GM12872 (cell line): Measurements from ENCODE around the gene SNAPC2.

Source experiments
- TF ChIP-seq, protein P1 (sequence below): IDR thresholded peaks from 3 replicates; pipeline ENCODE4 v1.5.1; 2011; ENCODE audit warnings: low read depth, mild to moderate bottlenecking, low read length, moderate library complexity; ENCODE audit not compliant: insufficient read depth

The SNAPC2 gene, protein sequence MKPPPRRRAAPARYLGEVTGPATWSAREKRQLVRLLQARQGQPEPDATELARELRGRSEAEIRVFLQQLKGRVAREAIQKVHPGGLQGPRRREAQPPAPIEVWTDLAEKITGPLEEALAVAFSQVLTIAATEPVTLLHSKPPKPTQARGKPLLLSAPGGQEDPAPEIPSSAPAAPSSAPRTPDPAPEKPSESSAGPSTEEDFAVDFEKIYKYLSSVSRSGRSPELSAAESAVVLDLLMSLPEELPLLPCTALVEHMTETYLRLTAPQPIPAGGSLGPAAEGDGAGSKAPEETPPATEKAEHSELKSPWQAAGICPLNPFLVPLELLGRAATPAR

DNA sequence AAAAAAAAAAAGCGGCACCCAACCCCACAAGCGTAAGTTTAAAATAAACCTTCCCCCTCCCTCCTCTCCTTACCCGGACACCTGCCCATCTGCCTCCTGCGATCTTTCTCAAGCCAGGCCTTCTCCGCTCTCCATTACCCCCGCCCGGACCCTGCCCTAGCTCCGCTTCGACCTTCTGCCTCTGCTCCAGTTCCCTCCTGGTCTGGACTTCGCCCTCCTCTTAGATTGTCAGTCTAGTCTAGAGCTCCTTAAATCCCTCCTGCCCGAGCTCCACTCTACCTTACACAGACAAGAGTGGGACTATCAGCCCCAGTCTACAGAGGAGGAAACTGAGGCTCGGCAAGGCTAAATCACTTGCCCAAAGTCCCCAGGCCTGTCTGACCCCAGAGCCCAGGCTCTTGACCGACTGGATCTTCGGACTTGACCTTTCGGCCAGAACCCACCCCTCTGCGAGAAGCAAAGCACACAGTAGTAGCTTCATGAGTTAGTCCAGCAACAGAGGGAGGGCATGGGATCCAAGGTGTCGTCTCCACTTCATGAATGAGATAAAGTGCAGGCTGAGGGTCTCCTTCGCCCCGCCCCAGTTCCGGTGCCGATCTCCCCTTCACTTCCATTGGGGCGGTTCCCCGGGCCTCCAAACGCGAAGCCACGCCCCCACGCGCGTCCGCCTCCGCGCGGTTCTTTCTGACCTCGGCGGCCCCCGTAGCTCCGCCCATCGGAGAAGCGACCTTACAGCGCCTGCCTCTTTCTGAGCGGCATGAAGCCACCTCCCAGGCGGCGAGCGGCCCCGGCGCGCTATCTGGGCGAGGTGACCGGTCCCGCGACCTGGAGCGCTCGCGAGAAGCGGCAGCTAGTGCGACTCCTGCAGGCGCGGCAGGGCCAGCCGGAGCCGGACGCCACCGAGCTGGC, at the start of gene SNAPC2:
SNAPC2 (plus strand) TSS at position 729 of the 909 bp plus-strand sequence; CDS start at position 758, 29 bp downstream.
- TF ChIP-seq, protein P1, sequence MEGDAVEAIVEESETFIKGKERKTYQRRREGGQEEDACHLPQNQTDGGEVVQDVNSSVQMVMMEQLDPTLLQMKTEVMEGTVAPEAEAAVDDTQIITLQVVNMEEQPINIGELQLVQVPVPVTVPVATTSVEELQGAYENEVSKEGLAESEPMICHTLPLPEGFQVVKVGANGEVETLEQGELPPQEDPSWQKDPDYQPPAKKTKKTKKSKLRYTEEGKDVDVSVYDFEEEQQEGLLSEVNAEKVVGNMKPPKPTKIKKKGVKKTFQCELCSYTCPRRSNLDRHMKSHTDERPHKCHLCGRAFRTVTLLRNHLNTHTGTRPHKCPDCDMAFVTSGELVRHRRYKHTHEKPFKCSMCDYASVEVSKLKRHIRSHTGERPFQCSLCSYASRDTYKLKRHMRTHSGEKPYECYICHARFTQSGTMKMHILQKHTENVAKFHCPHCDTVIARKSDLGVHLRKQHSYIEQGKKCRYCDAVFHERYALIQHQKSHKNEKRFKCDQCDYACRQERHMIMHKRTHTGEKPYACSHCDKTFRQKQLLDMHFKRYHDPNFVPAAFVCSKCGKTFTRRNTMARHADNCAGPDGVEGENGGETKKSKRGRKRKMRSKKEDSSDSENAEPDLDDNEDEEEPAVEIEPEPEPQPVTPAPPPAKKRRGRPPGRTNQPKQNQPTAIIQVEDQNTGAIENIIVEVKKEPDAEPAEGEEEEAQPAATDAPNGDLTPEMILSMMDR: no peak

DNA sequence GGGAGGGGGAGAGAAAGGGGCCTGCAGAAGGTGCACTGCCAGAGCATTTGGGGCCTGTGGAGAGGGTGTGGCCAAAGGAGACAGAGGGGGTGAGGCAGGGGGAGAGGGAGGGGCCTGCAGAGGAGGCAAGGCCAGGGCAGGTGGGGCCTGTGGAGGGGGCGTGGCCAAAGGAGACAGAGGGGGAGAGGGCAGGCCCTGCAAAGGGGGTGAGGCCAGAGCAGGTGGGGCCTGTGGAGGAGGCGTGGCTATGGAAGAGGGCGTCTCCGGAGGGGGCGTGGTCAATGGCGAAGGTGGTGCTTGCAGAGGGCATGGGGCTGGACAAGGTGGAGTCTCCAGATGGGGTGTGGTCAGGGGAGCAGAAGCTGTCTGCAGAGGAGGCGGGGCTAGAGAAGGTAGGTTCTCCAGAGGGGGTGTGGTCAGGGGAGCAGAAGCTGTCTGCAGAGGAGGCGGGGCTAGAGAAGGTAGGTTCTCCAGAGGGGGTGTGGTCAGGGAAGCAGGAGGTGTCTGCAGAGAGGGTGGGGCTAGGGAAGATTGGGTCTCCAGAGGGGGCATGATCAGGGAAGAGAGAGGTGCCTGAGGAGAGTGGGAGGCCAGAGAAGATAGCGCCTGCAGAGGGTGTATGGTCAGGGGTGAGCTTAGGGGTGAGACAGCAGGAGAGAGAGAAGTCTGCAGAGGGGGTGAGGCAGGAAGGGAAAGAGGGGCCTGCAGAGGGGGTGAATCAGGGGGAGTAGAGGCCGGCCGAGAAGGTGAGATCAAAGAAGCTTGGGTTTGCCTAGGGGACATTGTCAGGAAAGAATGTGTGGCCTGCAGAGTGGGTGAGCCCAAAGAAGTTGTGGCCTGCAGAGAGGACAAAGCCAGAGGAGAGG, 49.3 kb upstream of the SNAPC2 start:
- TF ChIP-seq, protein P1: no peak

DNA sequence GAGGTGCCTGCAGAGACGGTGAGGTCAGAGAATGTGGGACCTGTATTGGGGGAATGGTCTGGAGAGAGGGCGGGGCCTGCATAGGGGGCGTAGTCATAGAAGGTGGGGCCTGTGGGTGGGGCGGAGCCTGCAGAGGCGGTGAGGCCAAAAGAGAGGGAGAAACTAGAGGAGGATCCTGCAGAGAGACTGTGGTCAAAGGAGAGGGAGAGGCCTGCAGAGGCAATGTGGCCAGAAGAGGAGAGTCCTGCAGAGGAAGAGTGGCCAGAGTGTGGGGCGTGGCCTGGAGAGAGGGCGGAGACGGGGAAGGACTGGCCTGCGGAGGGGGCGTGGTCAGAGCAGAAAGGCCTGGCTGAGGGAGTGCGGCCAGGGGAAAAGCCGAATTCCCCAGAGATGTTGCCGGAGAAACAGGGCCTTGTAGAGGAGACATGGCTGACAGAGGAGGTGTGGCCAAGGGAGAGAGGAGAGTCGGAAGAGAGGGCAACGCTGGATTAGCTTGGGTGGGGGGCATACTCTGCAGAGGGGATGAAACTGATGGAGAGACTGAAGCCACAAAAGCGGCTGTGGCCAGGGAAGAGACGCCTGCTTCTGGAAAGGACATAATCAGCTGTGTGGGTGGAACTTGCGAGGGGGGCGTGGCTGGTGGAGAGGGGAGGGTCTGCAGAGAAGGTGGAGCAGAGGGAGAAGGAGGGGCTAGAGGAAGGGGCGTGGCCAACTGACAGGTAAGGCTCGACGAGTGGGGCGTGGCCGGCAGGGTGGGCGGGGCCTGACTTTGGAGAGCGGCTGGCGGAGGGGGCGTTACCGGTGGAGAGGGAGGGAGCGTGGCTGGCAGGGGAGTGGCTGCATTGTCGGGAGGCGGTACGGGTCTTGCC, 48.5 kb upstream of the SNAPC2 start:
- TF ChIP-seq, protein P1: no peak

DNA sequence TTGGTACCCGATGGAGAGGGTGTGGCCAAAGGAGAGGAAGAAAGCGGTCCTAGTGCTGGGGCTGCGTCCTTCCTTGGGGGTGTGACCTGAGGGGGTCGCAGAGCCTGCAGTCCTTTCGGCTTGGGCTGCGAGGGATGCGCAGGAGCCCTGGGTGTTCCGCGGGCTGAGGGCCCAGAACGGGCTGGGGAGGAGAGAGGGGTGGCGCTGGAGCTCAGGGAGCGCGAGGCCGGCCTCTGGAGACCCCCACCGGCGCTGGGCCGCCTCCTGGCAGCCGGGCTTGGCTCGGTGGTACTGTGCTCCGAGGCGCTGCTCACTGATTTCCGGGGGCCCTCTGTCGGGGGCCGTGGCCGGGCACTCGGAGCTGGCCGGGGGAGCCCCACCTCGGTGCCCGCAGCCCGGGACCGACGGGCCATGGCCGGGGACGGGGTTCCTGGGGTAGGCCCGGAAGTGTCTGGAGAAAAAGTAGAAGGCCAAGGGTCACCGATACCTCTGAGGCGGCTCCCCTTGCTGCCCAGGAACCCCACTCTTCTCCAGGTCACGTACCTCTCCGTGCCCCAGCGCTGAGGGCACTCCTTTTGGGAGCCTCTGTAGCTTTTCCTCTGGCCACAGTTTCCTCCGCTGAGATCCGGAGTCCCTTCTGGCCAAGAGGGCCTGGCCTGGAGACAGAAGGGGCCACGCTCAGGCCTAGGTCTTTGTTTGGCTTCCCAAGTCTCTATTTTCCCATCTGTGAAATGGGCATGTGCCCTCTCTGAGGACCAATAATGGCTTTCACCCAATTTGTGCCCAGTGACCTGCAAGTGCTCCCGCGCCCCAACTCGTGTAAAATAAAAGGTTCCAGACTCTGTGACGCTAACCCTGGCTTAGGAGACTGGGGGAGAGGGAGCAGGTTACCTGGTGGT, 47.6 kb upstream of the SNAPC2 start:
- TF ChIP-seq, protein P1: no peak

DNA sequence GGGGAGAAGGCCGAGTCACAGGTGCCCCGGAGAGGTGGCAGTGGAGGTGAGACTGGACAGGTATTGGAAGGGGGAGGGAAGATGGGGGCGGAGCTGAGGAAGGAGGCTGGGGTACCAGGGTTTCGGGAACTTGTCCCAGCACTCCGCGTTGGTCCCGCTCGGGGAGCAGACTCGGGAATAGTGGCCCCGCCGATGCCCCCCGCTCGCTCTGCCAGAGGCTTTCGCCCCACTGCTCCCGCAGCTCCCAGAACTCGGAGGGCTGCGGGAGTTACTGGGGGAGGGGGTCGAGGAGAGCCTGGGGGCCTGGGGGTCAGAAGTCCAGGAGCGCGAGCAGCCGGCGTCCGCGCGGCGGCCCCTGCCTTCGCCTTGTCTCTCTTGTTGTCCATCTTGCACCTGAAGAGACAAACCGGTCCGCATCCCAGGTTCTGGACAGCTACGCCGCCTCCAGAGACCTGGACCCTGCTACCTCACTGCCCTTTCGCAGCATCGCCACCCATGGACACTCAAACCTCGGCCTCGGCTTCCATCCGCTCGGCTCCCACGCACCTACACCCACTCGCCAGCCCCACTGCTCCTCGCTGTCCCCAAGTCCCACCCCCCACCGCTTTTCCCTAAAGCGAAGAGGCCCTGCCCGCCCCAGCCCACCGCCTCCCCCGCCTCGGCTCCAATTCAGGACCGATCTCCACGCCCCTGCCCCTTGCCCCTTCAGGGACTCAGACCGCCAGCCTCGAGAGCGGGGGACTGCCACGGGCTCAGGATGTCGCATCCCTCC, 46.6 kb upstream of the SNAPC2 start:
- TF ChIP-seq, protein P1: no peak
